Panc1 (cell line): ENCODE results near the gene FAM107B. TPM values are rescaled to one million over a fixed set of nuclear protein-coding genes. Genes with fewer than 3 reads are reported as not detected.

Source experiments
- ATAC-seq: fragments of 200-7000 bp; cut with Tn5 transposase; 2 replicates; pipeline ENCODE4 v1.9.1; 2020; ENCODE audit warnings: mild to moderate bottlenecking, moderate library complexity
- BruUV-seq: library from RNA; stranded (reverse); fragments of 400-500 nt; replicated peaks from 2 replicates; lab custom pipeline; 2021; lab: Mats Ljungman, UMichigan
- CTCF ChIA-PET: fragments of 300-600 bp; sonication (Branson Sonifier 250); formaldehyde crosslinking; loops from one replicate; lab custom pipeline; 2022; ENCODE audit warnings: antibody characterized with exemption; lab: Charles Lee
- POLR2A ChIA-PET: fragments of 300-600 bp; sonication (Branson Sonifier 250); formaldehyde crosslinking; loops from one replicate; lab custom pipeline; 2022; ENCODE audit warnings: antibody characterized with exemption; lab: Charles Lee
- DNase-seq: peaks from one replicate; pipeline ENCODE4 v3.0.0-alpha.2; 2010; ENCODE audit warnings: low read depth, low spot score
- H3K27ac ChIP-seq: 2 replicates; pipeline ENCODE4 v1.5.1; 2011; ENCODE audit warnings: mild to moderate bottlenecking, low read length, inconsistent platforms
- H3K27me3 ChIP-seq: fragments of 200-500 bp; sonication (Bioruptor generic); 2 replicates; pipeline ENCODE4 v1.6.0; 2014; ENCODE audit warnings: low read length, inconsistent platforms; ENCODE audit not compliant: control insufficient read depth, insufficient read depth
- H3K36me3 ChIP-seq: fragments of 200-500 bp; sonication (Bioruptor generic); 2 replicates; pipeline ENCODE4 v1.5.1; 2014; ENCODE audit warnings: inconsistent platforms, mild to moderate bottlenecking, low read length, moderate library complexity; ENCODE audit not compliant: control insufficient read depth, insufficient read depth
- H3K4me1 ChIP-seq: 2 replicates; pipeline ENCODE4 v1.5.1; 2011; ENCODE audit warnings: inconsistent platforms, mild to moderate bottlenecking, low read length, moderate library complexity; ENCODE audit not compliant: control insufficient read depth, insufficient read depth
- H3K4me3 ChIP-seq, 2 experiments: 2 replicates each; pipeline ENCODE4 v1.5.1; 2011 to 2012; ENCODE audit warnings: low read depth in 2 of 2, low read length in 2 of 2, mild to moderate bottlenecking in 2 of 2, inconsistent platforms in 1 of 2, moderate library complexity in 1 of 2
- H3K9me3 ChIP-seq: fragments of 200-500 bp; sonication (Bioruptor generic); 2 replicates; pipeline ENCODE4 v1.5.1; 2014; ENCODE audit warnings: low read depth, mild to moderate bottlenecking, inconsistent platforms, low read length, moderate library complexity; ENCODE audit not compliant: control insufficient read depth, insufficient read depth
- CTCF ChIP-seq: fragments of 450-650 bp; IDR thresholded peaks from 2 replicates; pipeline ENCODE4 v1.5.1; 2017; ENCODE audit warnings: mild to moderate bottlenecking
- POLR2AphosphoS5 ChIP-seq: IDR thresholded peaks from 2 replicates; pipeline ENCODE4 v1.6.1; 2012; ENCODE audit warnings: mild to moderate bottlenecking, low read depth, low read length, moderate library complexity
- SIN3A ChIP-seq: IDR thresholded peaks from 2 replicates; pipeline ENCODE4 v1.6.1; 2012; ENCODE audit warnings: low read depth, mild to moderate bottlenecking, low read length, moderate library complexity, borderline replicate concordance; ENCODE audit not compliant: insufficient read depth
- TCF7L2 ChIP-seq: IDR thresholded peaks from 2 replicates; pipeline ENCODE4 v1.6.1; 2011; ENCODE audit warnings: mild to moderate bottlenecking, low read depth, low read length, inconsistent platforms
- in situ Hi-C: cut with HindIII; loops from 2 replicates; pipeline ENCODE4 v1.10.0; 2016; ENCODE audit warnings: low sequenced_read_pairs, low pct_unique_long_range_greater_than_20kb
- intact Hi-C: fragments of 100-400 bp; cut with micrococcal nuclease; formaldehyde crosslinking; loops from one replicate; pipeline ENCODE4 v1.10.0; 2022; ENCODE audit not compliant: unreplicated experiment
- total RNA-seq: library from RNA; stranded (reverse); gene quantifications from one replicate; pipeline ENCODE4 v1.2.1, GENCODE V29; 2021; ENCODE audit not compliant: unreplicated experiment
- TF ChIP-seq, protein P1 (sequence below), 2 experiments: IDR thresholded peaks; 2 replicates each; pipeline ENCODE4 v1.6.1; 2011 to 2012; ENCODE audit warnings: low read depth in 2 of 2, control low read depth in 1 of 2, low read length in 1 of 2, mild to moderate bottlenecking in 1 of 2, moderate library complexity in 1 of 2; ENCODE audit not compliant: insufficient read depth in 1 of 2

FAM107B gene
- total RNA-seq, 1 experiment from 2014 or later = 13.4 TPM

GRCh38 chr10:14751921-14752320, 22.8 kb downstream of the FAM107B start:
- CTCF ChIA-PET = no interaction called here
- Histone ChIP-seq H3K36me3 (no peaks in the 10 kb centered on the region), H3K9me3 (no peaks in the 10 kb centered on the region), H3K4me1 (no peaks in the 10 kb centered on the region), H3K27ac (no peak overlapping the region), H3K27me3 (no peaks in the 10 kb centered on the region), H3K4me3 (no peak overlapping the region)
- ATAC-seq (no peak), DNase-seq (no peak)
- POLR2A ChIA-PET = no interaction called here
- intact Hi-C loops = no loop called here
- no peak for TF ChIP-seq TCF7L2
- in situ Hi-C loops = no loop called here
- no TSS peak for BruUV-seq

GRCh38 chr10:14751014-14751896, 23.4 kb downstream of the FAM107B start:
- CTCF ChIA-PET = interaction anchor here (0.6 kb wide), 1 partner anchor 1041 kb away, joined by 3 read pairs; no protein-coding TSS in a partner anchor
- intact Hi-C loops (no loop called here), in situ Hi-C loops (no loop called here)
- Histone ChIP-seq H3K9me3 (no peaks in the 10 kb centered on the region), H3K4me3 (no peak overlapping the region), H3K27ac (no peak overlapping the region), H3K27me3 (no peaks in the 10 kb centered on the region), H3K36me3 (no peaks in the 10 kb centered on the region), H3K4me1 (no peaks in the 10 kb centered on the region)
- DNase-seq = no peak
- POLR2A ChIA-PET = no interaction called here
- no peak for ATAC-seq
- TF ChIP-seq CTCF = no peak
- TF ChIP-seq POLR2AphosphoS5 = no peak
- TF ChIP-seq TCF7L2 = no peak
- TF ChIP-seq SIN3A = no peak
- TF ChIP-seq, protein P1, sequence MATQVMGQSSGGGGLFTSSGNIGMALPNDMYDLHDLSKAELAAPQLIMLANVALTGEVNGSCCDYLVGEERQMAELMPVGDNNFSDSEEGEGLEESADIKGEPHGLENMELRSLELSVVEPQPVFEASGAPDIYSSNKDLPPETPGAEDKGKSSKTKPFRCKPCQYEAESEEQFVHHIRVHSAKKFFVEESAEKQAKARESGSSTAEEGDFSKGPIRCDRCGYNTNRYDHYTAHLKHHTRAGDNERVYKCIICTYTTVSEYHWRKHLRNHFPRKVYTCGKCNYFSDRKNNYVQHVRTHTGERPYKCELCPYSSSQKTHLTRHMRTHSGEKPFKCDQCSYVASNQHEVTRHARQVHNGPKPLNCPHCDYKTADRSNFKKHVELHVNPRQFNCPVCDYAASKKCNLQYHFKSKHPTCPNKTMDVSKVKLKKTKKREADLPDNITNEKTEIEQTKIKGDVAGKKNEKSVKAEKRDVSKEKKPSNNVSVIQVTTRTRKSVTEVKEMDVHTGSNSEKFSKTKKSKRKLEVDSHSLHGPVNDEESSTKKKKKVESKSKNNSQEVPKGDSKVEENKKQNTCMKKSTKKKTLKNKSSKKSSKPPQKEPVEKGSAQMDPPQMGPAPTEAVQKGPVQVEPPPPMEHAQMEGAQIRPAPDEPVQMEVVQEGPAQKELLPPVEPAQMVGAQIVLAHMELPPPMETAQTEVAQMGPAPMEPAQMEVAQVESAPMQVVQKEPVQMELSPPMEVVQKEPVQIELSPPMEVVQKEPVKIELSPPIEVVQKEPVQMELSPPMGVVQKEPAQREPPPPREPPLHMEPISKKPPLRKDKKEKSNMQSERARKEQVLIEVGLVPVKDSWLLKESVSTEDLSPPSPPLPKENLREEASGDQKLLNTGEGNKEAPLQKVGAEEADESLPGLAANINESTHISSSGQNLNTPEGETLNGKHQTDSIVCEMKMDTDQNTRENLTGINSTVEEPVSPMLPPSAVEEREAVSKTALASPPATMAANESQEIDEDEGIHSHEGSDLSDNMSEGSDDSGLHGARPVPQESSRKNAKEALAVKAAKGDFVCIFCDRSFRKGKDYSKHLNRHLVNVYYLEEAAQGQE (IDR thresholded peaks at IDR 0.05; ENCODE audit: insufficient read depth in 1 of 2, low read depth in 2 of 2, low read length in 1 of 2) = no peak
- no TSS peak for BruUV-seq
